AG08395 (cell line): ENCODE data around the gene HS6ST2.

ENCODE experiments used
- DNase-seq: peaks from one replicate; pipeline ENCODE4 v3.0.0; 2012; ENCODE audit warnings: mixed read lengths, low spot score

HS6ST2 gene

GRCh38 chrX:132615391-132616131 is 342.9 kb downstream of the HS6ST2 start:
- DNase-seq = no peak

DNA sequence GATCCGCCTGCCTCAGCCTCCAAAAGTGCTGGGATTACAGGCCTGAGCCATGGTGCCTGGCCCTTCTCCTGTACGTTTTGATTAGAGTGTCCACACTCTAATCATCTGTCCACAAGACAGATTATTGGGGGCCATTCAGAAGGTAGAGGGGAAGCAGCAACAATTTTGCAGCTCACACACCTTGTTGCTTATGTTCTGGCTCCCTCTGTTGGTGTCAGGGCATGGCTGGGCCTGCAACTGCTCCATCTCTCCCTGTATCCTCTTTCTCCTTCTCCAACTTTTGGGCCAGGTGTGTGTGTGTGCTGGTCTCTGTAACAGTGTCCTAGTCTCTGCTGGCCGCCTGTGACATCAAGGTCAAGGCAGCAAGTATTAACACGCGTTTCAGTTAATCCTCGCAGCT is 344.1 kb downstream of the HS6ST2 start:
- DNase-seq = no peak

- DNase-seq = no peak
Observed at GRCh38 chrX:132613801-132614200, 344.6 kb downstream of the HS6ST2 start.

DNA sequence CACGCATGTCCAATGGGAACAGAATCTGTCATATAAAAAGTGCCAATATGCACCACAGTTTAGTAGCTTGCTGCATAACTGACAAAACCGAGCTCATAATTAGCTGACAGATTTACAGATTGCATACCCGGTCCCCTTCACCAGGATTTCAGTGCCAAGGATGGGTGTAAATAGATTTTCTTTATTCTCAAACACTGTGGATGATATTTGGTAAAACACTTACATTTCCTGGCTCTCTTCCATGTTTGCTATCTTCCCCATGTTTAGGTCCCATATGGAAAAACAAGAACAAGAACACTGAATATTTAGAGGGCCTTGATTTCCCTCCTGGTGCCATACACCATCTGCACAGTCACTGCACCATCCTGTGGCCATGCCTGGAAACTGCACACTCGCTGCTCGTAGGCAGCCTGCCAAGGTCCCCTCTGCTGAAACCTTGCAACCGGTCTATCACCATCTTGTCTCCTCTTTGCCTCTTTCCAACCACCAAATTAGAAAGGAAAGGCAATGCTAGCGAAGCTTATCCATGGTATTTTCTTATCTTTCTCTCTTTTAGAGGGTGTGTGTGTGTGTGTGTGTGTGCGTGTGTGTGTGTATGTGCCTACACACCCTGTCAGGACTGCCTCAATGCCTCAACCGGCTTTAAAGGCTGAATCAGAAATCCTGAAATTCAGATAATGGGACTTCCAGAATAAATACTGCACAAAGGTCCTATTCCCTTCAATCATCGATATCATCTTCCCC is 345.4 kb downstream of the HS6ST2 start:
- DNase-seq = peak; percentile 43

GRCh38 chrX:132610536-132610935 is 347.9 kb downstream of the HS6ST2 start:
- DNase-seq = no peak

DNA sequence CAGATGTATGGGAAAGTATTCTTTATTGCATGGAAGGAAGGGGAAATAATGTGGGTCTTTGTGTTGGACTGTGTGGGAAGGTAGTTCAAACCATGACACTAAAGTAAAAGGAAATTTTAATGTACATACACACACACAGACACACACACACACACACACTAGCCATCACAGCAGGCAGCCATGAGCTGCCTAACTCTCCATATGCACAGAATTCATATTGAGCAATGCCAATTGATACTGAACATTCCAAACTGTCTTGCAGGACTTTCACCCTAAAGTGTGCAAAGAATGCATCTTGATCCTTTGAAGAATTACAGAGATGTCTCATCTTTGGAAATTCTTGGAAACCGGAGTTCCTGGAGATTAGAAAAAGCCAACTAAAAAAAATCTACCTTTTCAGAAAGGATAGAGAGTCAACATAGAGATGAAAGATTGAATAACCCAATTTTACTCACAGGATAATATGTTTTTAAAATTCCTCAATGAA is 349.0 kb downstream of the HS6ST2 start:
- no peak for DNase-seq

DNA sequence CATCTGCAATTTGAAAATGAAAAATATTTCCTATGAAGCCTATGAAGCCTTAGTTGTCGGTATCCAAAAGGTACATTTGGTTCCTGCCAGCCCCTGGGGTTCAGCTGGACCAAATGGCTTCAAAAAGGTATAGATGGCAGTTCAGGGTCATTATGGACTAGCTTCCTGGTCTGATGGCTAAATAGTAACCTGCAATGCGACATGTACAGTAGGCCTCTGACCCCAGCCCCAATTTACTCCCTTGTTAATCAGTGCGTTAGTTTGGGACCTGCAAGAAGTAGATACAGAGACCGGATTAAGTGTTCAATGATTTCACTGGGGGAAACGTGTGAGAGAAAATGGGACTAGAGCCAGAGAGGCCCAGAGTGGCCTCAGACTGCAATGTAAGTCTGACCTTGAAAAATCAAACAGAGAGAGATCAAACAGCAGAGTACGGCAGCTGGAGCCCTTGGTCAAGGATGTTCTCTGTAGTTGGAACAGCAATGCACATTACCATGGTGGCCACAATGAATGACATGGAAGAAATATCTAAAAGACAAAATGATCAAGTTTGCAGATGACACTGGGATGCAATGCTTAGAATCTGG is 354.6 kb downstream of the HS6ST2 start:
- no peak for DNase-seq

DNA sequence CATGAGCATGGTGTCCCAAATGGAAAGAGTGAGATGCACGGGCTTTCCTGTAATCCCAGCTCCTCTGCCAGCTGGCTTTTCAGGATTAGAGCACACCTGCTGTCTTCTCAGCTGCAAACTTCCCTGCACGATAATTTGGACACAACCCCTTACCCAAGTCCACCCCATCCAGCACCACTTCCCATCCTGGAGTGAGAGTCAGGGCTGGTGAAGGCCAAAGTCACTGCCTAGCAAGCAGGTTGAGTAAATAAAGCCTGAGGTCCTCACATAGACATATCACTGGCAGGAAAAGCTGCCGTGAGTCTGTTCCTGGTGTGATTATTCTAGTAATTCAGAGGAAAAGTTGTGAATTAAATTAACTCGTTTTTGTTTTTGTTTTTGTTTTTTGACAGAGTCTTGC is 355.7 kb downstream of the HS6ST2 start:
- no peak for DNase-seq

DNA sequence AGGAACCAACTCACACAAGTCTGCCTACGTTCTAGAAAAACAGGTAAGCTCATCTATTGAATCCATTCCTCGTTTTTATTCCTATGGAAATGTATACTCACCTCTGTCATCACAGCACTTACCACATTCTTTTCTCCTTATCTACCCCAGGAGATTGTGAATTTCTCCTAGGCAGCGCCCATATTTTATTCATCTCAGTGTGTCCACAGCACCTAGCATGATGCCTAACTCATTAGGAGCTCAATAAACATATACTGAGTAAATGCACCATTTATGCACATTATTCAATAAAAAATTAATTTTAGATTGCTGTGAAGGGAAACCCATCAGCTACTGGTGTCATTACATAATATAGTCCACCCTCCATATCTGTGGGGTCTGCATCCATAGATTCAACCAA is 363.4 kb downstream of the HS6ST2 start:
- no peak for DNase-seq

- DNase-seq = no peak
Observed at GRCh38 chrX:132594129-132594528, 364.3 kb downstream of the HS6ST2 start.

GRCh38 chrX:132592880-132593279 is 365.5 kb downstream of the HS6ST2 start:
- peak; percentile 26 for DNase-seq

DNA sequence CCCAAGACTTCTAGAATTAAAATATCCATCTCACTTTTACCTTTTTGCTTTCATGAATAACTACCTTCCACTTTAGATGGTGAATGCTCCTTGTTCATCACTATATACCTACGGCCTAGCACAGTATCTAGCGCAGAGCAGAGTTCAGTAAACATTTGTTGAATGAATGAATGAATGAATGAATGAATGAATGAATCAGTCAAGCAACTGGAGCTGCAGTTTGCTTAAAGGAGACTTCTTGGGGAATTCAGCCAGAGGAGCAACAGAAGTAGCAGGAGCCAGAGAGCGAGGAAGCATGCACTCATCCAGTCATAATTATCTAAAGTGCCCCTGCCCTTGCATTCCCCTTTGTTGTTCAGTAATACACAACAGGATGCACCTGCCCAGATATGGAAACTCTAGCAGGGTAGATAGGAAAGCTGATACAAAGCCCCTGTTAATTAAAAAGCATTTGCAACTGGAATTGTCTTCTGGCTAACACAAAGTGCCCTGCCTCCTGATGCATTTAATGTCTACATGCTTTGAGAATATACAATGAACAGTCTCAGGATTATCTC is 366.6 kb downstream of the HS6ST2 start:
- DNase-seq = no peak

DNA sequence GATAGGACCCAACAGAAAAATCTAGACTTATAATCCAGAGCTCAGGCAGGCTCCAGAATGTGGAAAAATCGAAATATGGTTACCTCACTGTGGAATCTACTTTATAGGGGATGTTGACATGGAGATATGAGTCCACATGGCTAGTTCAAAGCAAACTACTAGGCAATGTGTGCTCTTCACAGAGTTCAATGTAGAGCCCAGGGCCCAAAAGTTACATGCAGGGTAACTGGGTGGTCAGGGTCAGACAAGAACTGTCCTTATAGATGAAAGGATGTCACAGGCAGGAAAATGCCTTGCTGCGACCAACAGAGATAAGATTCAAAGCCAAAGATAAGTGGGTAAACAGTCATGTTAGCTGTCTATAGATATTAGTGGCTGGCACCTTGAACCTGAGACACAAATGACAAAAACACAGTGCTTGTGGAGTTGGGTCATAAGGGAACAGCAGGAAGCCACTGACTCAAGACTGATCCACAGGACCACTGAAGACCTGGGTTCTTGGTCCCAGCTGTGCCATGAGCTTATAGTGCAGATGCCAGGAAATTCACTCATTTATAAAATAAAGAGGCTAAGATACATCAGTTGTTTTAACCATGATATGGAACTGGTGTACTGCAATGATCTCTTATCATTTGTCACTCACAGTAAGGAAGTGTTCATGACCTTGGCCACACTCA is 367.9 kb downstream of the HS6ST2 start:
- no peak for DNase-seq

GRCh38 chrX:132584936-132585335 is 373.5 kb downstream of the HS6ST2 start:
- no peak for DNase-seq

- DNase-seq = no peak
Observed at GRCh38 chrX:132576939-132577338, 381.5 kb downstream of the HS6ST2 start.
